Measurements from ENCODE around the gene OR4K15. TPM values are rescaled to one million over a fixed set of nuclear protein-coding genes. Genes with fewer than 3 reads are reported as not detected.

Gene OR4K15, protein sequence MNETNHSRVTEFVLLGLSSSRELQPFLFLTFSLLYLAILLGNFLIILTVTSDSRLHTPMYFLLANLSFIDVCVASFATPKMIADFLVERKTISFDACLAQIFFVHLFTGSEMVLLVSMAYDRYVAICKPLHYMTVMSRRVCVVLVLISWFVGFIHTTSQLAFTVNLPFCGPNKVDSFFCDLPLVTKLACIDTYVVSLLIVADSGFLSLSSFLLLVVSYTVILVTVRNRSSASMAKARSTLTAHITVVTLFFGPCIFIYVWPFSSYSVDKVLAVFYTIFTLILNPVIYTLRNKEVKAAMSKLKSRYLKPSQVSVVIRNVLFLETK
- under 1 TPM in 1 of 2 donors, not detected in 1; 0.25 TPM for total RNA-seq
- polyA plus RNA-seq (ENCODE audit: insufficient read depth, low read depth, low replicate concordance) = not detected
- long read RNA-seq, donor 1 = 0 reads
- long read RNA-seq, donor 2 = 0 reads

DNA sequence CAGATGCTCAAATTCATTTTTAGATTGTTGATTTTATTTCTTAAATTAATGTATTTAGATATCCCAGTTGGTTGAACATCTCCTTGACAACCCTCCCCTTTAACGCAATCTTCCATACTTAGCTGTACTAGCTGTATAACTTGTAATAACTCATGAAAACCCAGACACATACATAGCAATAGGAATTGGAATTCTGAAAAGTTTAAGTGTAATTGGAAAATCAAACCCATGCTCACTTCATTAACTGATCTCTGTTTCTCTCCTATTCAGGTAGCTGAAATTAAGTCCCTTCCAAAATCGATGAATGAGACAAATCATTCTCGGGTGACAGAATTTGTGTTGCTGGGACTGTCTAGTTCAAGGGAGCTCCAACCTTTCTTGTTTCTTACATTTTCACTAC, at the start of gene OR4K15:
Gene OR4K15, plus strand, starts transcription at position 301 of the 400 bp plus-strand sequence. Its CDS starts 0 bp downstream, at position 301.
- Histone ChIP-seq H3K9me3 (no peaks in the 10 kb centered on the region), H3K27ac (no peak within 1 kb of the TSS), H3K4me3 (no peak within 1 kb of the TSS), H3K36me3 (ENCODE audit: low read depth, missing control alignments) (no peaks in the 10 kb centered on the region), H3K4me1 (no peaks in the 10 kb centered on the region), H3K27me3 (no peaks in the 10 kb centered on the region)
- intact Hi-C loops (cut with DNase I; ENCODE audit: low total_unique reads) = no loop called here
- DNase-seq = no peak
- WGBS, 2 donors = 87 to 95% methylated on average over 3 of the region's 3 CpGs
- TF ChIP-seq CTCF (IDR thresholded peaks at IDR 0.05) (no peak), POLR2A (IDR thresholded peaks at IDR 0.05) (no peak)

DNA sequence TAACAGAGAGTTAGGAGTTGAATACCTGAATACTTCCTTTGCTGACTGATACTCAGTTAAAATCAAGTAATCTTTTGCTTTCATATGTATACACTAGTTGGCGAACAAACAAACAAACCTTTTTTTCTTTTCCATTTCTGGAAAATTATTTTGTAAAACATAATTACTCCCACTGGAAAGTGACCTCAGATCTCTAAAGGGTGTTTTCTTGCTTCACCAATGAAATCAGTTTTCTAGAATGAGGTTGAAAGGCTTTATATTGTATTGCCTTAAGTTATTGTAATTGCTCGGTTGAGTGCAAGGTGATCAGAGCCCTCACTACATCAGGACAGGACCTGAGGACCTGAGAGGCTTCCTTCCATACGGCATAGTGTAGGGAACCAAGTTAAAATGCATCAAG, 44.8 kb upstream of the OR4K15 start, which contains the start of gene OR4K1:
Gene OR4K1, plus strand, starts transcription at position 301 of the 400 bp plus-strand sequence. CDS start 4,750 bp downstream, outside the sequence.
- DNase-seq = no peak
- WGBS, 2 donors = 69 to 73% methylated on average over 3 of the region's 3 CpGs

DNA sequence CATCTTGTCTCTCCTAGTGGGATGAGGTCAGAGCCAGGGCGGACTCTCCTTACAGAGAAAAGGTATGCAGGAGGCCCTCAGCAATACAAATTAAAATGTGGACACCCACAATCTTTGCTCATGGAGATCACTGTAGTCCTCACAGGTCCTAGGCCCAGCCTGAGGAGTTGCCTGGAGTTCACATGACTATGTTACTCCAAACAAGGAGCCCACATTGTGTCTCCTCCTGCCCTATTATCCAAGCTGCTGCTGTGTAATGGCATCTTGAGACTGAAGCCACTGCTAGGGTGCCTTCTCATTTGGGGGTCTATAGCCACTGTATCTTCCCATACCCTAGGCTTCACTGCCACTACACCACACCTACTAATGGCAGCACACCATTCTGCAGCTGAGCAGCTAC, 33.7 kb upstream of the OR4K15 start:
- H3K4me1 ChIP-seq = no peaks in the 10 kb centered on the region
- intact Hi-C loops (cut with DNase I; ENCODE audit: low total_unique reads) = no loop called here
- H3K27me3 ChIP-seq = no peaks in the 10 kb centered on the region
- DNase-seq = no peak
- no peak overlapping the region for H3K27ac ChIP-seq
- no peaks in the 10 kb centered on the region for H3K9me3 ChIP-seq
- no peaks in the 10 kb centered on the region for H3K36me3 ChIP-seq (ENCODE audit: low read depth, missing control alignments)
- WGBS, 2 donors = 90 to 100% methylated on average over 1 of the region's 1 CpG
- H3K4me3 ChIP-seq = no peak overlapping the region
- TF ChIP-seq POLR2A (IDR thresholded peaks at IDR 0.05) (no peak), CTCF (IDR thresholded peaks at IDR 0.05) (no peak)

More for the DNA sequence above, 44.8 kb upstream of the OR4K15 start, which contains the start of gene OR4K1:
- H3K27ac ChIP-seq = no peak within 1 kb of the TSS
- no peak within 1 kb of the TSS for H3K4me3 ChIP-seq
- intact Hi-C loops (cut with DNase I; ENCODE audit: low total_unique reads) = loop anchor here (10.0 kb wide), 1 partner anchor 64 kb away; no protein-coding TSS in a partner anchor
- no peaks in the 10 kb centered on the region for H3K4me1 ChIP-seq
- TF ChIP-seq POLR2A (IDR thresholded peaks at IDR 0.05) = no peak
- TF ChIP-seq CTCF (IDR thresholded peaks at IDR 0.05) = no peak
- H3K27me3 ChIP-seq = no peaks in the 10 kb centered on the region
- H3K36me3 ChIP-seq (ENCODE audit: low read depth, missing control alignments) = no peaks in the 10 kb centered on the region
- no peaks in the 10 kb centered on the region for H3K9me3 ChIP-seq

DNA sequence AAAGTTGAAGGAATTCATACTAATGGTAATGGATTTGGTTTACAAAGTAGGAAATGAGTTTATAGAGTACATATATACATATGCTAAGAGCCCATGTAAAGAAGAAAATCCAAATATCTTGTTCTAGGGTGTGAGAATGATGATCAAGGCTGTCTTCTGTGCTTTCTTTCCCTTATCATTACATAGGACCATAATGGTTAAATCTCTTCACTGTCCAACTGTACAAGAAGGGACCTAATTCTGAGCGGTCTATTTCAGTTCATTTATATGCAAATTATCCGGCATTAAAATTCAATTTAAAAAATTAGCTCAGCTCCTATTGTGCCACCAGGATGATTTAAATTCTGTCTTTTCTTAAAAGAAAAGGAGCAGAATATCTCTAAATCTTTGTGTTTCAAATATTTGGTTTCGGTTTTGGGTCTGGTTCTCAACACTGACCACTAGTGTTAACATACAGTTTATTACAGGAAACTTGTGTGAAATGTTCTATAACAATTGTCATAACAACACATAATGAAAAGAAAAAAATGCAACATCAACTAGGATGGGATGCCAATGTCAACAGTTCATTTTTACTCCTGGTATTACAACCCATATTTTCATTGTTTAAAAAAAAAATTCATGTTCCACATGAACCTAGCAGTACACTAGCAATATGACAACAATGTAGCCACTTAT, 27.8 kb upstream of the OR4K15 start:
- Histone ChIP-seq H3K9me3 (no peaks in the 10 kb centered on the region), H3K4me1 (peaks cover 14% of the 10 kb centered on the region), H3K27ac (no peak overlapping the region), H3K27me3 (no peaks in the 10 kb centered on the region), H3K4me3 (no peak overlapping the region), H3K36me3 (ENCODE audit: low read depth, missing control alignments) (no peaks in the 10 kb centered on the region)
- intact Hi-C loops (cut with DNase I; ENCODE audit: low total_unique reads) = no loop called here
- DNase-seq = no peak
- TF ChIP-seq POLR2A (IDR thresholded peaks at IDR 0.05) = no peak
- TF ChIP-seq CTCF (IDR thresholded peaks at IDR 0.05) = no peak
- WGBS, 2 donors = 50 to 66% methylated on average over 3 of the region's 3 CpGs
